K562 (cell line): ENCODE results near the gene IGF2R. TPM values are rescaled to one million over a fixed set of nuclear protein-coding genes. Genes with fewer than 3 reads are reported as not detected.

Experiments
- FOXA3 ChIP-seq, 2 experiments: fragments of 450-650 bp in 1 of 2; sonication (generic) in 1 of 2; formaldehyde crosslinking; IDR thresholded peaks in 1 of 2; conservative IDR thresholded peaks in 1 of 2; 2 replicates each; pipeline versions ENCODE4 v1.4.0 to v1.8.0; 2020 to 2022; ENCODE audit warnings: mild to moderate bottlenecking in 2 of 2, missing genetic modification reagents in 1 of 2
- HCFC1 ChIP-seq: IDR thresholded peaks from 2 replicates; pipeline ENCODE4 v1.6.1; 2012; ENCODE audit warnings: low read depth, low read length, improper control_type of control experiment
- ILK ChIP-seq: fragments of 450-650 bp; IDR thresholded peaks from 2 replicates; pipeline ENCODE4 v1.6.1; 2016; ENCODE audit warnings: missing genetic modification characterization, low read depth, mild to moderate bottlenecking, missing compliant biosample characterization, moderate library complexity, borderline replicate concordance
- KDM5B ChIP-seq: fragments of 200-600 bp; sonication (generic); IDR thresholded peaks from 2 replicates; pipeline ENCODE4 v1.6.1; 2012; ENCODE audit warnings: low read depth, mild to moderate bottlenecking, moderate library complexity, low read length, control low read depth, inconsistent platforms; ENCODE audit not compliant: insufficient replicate concordance
- L3MBTL2 ChIP-seq: fragments of 450-650 bp; IDR thresholded peaks from 2 replicates; pipeline ENCODE4 v1.6.1; 2016; ENCODE audit warnings: mild to moderate bottlenecking, moderate library complexity
- MEF2D ChIP-seq: conservative IDR thresholded peaks from 2 replicates; pipeline ENCODE4 v1.6.1; 2016; ENCODE audit warnings: low read depth, missing genetic modification characterization, missing compliant biosample characterization
- NR2C2 ChIP-seq, 2 experiments: fragments of 200-800 bp in 1 of 2; sonication (Bioruptor generic) in 1 of 2; sonication (generic) in 1 of 2; formaldehyde crosslinking in 1 of 2; IDR thresholded peaks; 2 replicates each; pipeline versions ENCODE4 v1.6.1 to v1.8.0; 2016 to 2022; ENCODE audit warnings: mild to moderate bottlenecking in 1 of 2, missing compliant biosample characterization in 1 of 2, missing genetic modification characterization in 1 of 2, missing genetic modification reagents in 1 of 2
- POLR2G ChIP-seq: fragments of 200-400 bp; formaldehyde crosslinking; IDR thresholded peaks from 2 replicates; pipeline ENCODE4 v1.6.1; 2017; ENCODE audit warnings: low read depth, mild to moderate bottlenecking, antibody characterized with exemption, low read length, moderate library complexity
- RBFOX2 ChIP-seq: fragments of 200-400 bp; formaldehyde crosslinking; IDR thresholded peaks from 2 replicates; pipeline ENCODE4 v1.6.1; 2017; ENCODE audit warnings: low read depth, mild to moderate bottlenecking, low read length, moderate library complexity
- ZNF644 ChIP-seq: fragments of 200-800 bp; sonication (Bioruptor generic); IDR thresholded peaks from 2 replicates; pipeline ENCODE4 v1.6.1; 2016; ENCODE audit warnings: low read depth, missing genetic modification characterization, missing compliant biosample characterization
- ZNF668 ChIP-seq: fragments of 250-450 bp; sonication (Bioruptor Pico); IDR thresholded peaks from 2 replicates; pipeline ENCODE4 v1.8.0; 2022; ENCODE audit warnings: mild to moderate bottlenecking, inconsistent platforms
- polyA plus RNA-seq, 8 experiments: library from polyadenylated mRNA; depleted of rRNA in 4 of 8; stranded (reverse) in 5 of 8; unstranded in 3 of 8; fragments of >200 nt; fragmentation: Nextera tagmentation in 2 of 8; fragmentation: Illumina TruSeq in 1 of 8; extraction: Ambion mirVana in 2 of 8; extraction: Trizol in 1 of 8; gene quantifications; 2 replicates each; pipeline versions ENCODE4 v1.2.1 to v1.2.3, GENCODE V29; 2011 to 2014; ENCODE audit warnings: inconsistent platforms in 1 of 8, missing spikeins in 1 of 8
- total RNA-seq, 7 experiments: library from RNA; depleted of rRNA in 6 of 7; stranded (reverse); fragments of >200 nt in 6 of 7; fragmentation: Illumina TruSeq in 2 of 7; extraction: Trizol in 2 of 7; gene quantifications; 2 replicates each; pipeline versions ENCODE4 v1.2.1 to v1.2.3, GENCODE V29; 2011 to 2021; ENCODE audit warnings: low replicate concordance in 1 of 7
- TF ChIP-seq, protein P1 (sequence below): fragments of 250-450 bp; sonication (Bioruptor Pico); IDR thresholded peaks from 2 replicates; pipeline ENCODE4 v1.4.0; 2020
- TF ChIP-seq, protein P2 (sequence below): fragments of 450-650 bp; formaldehyde crosslinking; IDR thresholded peaks from 2 replicates; pipeline ENCODE4 v1.4.0; 2022; ENCODE audit warnings: mild to moderate bottlenecking, moderate library complexity
- TF ChIP-seq, protein P3 (sequence below): fragments of 450-650 bp; IDR thresholded peaks from 2 replicates; pipeline ENCODE4 v1.6.1; 2014; ENCODE audit warnings: low read depth, mild to moderate bottlenecking, moderate library complexity, borderline replicate concordance
- TF ChIP-seq, protein P4 (sequence below): fragments of 450-650 bp; formaldehyde crosslinking; IDR thresholded peaks from 2 replicates; pipeline ENCODE4 v1.4.0; 2020; ENCODE audit warnings: mild to moderate bottlenecking, moderate library complexity

IGF2R gene
- total and polyA plus RNA-seq, 9 of the 15 experiments (the other 6 are each of a cell fraction or from before 2014, with no cell fraction given): 3.5 to 92.3 (median 34.5) TPM

DNA sequence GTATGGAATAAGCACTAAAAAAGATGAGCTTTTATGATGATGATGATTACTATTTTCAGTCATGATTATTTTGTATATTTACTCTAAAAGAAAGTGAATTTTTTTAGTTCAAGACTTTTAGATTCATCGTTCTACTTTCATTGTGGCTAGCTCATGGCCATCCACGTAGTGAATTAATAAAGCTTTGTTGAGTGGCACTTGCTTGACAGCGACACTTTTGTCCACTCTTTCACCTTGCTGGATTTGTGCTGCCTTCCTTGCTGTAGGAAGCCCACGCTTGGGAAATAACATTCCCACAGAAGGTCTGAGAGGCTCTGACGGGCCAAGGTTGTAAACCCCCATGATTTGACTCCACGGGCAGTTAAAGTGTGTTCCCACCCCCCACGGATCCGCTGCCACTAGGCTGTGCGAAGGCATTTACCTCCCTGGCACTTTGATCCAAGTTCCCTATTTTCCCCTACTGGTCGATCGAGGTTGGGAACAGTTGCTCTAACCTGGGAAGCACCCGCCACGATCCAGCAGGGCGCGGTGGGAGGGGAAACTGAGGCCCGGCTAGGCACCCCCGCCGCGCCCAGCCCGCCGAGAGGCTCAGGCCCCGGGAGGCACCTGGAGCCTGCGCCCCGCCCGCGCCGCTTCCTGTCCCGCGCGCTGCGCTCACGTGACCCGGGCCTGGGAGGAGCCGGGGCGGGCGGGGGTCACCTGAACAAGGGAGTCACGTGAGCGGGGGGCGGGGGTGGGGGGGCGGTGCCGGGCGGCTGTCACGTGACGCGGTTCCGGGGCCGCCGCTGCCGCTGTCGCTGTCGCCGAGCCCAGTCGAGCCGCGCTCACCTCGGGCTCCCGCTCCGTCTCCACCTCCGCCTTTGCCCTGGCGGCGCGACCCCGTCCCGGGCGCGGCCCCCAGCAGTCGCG is at the start of gene IGF2R (continued):
- TF ChIP-seq, protein P1, sequence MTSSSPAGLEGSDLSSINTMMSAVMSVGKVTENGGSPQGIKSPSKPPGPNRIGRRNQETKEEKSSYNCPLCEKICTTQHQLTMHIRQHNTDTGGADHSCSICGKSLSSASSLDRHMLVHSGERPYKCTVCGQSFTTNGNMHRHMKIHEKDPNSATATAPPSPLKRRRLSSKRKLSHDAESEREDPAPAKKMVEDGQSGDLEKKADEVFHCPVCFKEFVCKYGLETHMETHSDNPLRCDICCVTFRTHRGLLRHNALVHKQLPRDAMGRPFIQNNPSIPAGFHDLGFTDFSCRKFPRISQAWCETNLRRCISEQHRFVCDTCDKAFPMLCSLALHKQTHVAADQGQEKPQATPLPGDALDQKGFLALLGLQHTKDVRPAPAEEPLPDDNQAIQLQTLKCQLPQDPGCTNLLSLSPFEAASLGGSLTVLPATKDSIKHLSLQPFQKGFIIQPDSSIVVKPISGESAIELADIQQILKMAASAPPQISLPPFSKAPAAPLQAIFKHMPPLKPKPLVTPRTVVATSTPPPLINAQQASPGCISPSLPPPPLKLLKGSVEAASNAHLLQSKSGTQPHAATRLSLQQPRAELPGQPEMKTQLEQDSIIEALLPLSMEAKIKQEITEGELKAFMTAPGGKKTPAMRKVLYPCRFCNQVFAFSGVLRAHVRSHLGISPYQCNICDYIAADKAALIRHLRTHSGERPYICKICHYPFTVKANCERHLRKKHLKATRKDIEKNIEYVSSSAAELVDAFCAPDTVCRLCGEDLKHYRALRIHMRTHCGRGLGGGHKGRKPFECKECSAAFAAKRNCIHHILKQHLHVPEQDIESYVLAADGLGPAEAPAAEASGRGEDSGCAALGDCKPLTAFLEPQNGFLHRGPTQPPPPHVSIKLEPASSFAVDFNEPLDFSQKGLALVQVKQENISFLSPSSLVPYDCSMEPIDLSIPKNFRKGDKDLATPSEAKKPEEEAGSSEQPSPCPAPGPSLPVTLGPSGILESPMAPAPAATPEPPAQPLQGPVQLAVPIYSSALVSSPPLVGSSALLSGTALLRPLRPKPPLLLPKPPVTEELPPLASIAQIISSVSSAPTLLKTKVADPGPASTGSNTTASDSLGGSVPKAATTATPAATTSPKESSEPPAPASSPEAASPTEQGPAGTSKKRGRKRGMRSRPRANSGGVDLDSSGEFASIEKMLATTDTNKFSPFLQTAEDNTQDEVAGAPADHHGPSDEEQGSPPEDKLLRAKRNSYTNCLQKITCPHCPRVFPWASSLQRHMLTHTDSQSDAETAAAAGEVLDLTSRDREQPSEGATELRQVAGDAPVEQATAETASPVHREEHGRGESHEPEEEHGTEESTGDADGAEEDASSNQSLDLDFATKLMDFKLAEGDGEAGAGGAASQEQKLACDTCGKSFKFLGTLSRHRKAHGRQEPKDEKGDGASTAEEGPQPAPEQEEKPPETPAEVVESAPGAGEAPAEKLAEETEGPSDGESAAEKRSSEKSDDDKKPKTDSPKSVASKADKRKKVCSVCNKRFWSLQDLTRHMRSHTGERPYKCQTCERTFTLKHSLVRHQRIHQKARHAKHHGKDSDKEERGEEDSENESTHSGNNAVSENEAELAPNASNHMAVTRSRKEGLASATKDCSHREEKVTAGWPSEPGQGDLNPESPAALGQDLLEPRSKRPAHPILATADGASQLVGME (CRISPR knock-in tag): 0 out of 2 replicates have a peak, but pooled peaks have one; percentile 33
- TF ChIP-seq POLR2G (peak; percentile 90), NR2C2 (CRISPR knock-in tag; IDR thresholded peaks at IDR 0.05) (no peak), NR2C2 (tag; IDR thresholded peaks at IDR 0.05) (peak; percentile 81), L3MBTL2 (peak; percentile 84), RBFOX2 (peak; percentile 73), ZNF644 (no peak), ILK (tag) (no peak), ZNF668 (CRISPR knock-in tag) (no peak), KDM5B (peak; percentile 92), FOXA3 (CRISPR knock-in tag; conservative IDR thresholded peaks at IDR 0.05 in 1 of 2, IDR thresholded peaks at IDR 0.05 in 1 of 2) (0 out of 4 replicates have a peak, but pooled peaks of 1 of the 2 experiments have one; percentile 30), HCFC1 (peak; percentile 51), MEF2D (tag) (0 out of 2 replicates have a peak, but pooled peaks have one; percentile 29)
- TF ChIP-seq, protein P2, sequence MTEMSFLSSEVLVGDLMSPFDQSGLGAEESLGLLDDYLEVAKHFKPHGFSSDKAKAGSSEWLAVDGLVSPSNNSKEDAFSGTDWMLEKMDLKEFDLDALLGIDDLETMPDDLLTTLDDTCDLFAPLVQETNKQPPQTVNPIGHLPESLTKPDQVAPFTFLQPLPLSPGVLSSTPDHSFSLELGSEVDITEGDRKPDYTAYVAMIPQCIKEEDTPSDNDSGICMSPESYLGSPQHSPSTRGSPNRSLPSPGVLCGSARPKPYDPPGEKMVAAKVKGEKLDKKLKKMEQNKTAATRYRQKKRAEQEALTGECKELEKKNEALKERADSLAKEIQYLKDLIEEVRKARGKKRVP: peak; percentile 49; the same call in 1 of the 2 replicates
- TF ChIP-seq, protein P3, sequence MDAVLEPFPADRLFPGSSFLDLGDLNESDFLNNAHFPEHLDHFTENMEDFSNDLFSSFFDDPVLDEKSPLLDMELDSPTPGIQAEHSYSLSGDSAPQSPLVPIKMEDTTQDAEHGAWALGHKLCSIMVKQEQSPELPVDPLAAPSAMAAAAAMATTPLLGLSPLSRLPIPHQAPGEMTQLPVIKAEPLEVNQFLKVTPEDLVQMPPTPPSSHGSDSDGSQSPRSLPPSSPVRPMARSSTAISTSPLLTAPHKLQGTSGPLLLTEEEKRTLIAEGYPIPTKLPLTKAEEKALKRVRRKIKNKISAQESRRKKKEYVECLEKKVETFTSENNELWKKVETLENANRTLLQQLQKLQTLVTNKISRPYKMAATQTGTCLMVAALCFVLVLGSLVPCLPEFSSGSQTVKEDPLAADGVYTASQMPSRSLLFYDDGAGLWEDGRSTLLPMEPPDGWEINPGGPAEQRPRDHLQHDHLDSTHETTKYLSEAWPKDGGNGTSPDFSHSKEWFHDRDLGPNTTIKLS: peak; percentile 69; the same call in 1 of the 2 replicates
- TF ChIP-seq, protein P4, sequence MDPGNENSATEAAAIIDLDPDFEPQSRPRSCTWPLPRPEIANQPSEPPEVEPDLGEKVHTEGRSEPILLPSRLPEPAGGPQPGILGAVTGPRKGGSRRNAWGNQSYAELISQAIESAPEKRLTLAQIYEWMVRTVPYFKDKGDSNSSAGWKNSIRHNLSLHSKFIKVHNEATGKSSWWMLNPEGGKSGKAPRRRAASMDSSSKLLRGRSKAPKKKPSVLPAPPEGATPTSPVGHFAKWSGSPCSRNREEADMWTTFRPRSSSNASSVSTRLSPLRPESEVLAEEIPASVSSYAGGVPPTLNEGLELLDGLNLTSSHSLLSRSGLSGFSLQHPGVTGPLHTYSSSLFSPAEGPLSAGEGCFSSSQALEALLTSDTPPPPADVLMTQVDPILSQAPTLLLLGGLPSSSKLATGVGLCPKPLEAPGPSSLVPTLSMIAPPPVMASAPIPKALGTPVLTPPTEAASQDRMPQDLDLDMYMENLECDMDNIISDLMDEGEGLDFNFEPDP: 0 out of 2 replicates have a peak, but pooled peaks have one; percentile 43
